GM08714 (cell line): ENCODE measurements around the gene ATOSA.

Experiments
- H3K4me3 ChIP-seq: fragments of 200-500 bp; sonication (Bioruptor generic); 2 replicates; pipeline ENCODE4 v1.5.1; 2014; ENCODE audit warnings: mild to moderate bottlenecking, low read length, inconsistent platforms
- ZNF274 ChIP-seq: IDR thresholded peaks from 2 replicates; pipeline ENCODE4 v1.6.1; 2012; ENCODE audit warnings: mild to moderate bottlenecking, low read depth, low read length

Gene ATOSA

DNA sequence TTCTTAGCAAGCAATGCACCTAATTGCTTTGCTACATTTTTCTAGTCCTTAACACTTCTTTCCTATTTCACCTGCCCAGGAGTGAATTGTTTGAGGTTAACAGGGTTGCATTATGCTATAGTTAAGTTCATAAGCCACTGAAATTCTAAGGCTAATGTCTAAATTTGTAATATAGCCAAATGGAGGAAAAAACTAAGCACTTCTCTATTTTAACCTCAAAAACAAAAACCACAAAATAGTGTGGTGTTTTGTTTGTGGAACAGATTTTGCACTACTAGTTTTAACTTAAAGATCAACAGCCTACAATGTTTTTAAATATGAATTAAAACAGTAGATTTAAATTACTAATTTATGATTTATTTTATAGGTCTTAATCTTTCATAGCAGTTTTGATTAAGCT, 5.5 kb downstream of the ATOSA start:
- TF ChIP-seq ZNF274 = no peak
- H3K4me3 ChIP-seq = no peak overlapping the region

DNA sequence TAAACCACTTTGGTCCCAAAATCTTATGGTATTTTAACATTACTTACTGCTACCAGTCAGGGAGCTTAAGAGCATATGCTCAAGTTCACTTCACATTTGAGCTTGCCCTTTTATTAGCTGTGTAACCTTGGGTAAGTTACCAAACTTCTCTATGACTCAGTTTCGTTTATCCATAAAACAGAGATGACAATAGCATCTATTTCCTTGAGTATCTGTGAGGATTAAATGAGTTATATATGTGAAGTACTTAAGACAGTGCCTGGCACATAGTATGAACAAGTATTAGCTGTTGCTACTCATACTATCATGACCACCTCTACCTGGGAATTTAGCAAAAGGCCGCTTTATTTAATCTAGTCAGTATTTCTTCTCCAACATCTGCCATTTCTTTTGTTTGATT, 5.9 kb downstream of the ATOSA start:
- TF ChIP-seq ZNF274 = no peak
- no peak overlapping the region for H3K4me3 ChIP-seq

GRCh38 chr15:52672661-52673060, 6.5 kb downstream of the ATOSA start:
- TF ChIP-seq ZNF274 = no peak
- no peak overlapping the region for H3K4me3 ChIP-seq

DNA sequence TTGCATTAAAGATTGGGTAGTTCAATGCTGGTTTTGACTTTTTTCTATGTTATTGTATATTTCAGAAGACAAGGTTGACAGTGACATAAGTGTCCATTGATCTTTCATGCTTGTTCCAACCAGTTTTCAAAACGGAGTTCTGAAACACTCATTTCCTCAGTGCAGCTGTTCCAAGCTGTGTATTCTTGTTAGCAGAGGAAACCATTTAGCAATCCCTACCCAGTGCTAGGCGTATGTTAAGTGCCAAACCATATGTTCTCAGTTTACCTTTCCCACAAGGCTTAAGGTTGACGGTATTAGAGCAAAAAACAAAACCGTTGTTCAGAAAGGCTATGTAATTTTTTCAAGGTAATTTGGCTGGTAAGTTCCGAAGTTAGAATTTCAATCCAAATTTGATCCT, 9.1 kb downstream of the ATOSA start:
- H3K4me3 ChIP-seq = no peak overlapping the region
- TF ChIP-seq ZNF274 = no peak

DNA sequence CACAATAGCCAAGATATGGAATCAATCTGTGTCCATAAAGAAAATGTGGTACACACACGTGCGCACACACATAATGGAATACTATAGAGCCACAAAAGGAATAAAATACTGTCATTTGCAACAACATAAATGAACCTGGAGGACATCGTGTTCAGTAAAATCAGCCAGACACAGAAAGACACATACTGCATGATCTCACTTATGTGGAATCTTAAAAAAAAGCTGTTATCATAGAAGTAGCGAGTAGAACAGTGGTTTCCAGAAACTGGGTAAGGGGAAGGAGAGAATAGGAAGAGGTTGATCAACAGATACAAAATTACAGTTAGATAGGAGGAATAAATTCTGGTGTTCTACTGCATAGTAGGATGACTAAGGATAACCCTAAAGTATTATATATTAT, 11.1 kb downstream of the ATOSA start:
- H3K4me3 ChIP-seq = no peak overlapping the region
- no peak for TF ChIP-seq ZNF274

DNA sequence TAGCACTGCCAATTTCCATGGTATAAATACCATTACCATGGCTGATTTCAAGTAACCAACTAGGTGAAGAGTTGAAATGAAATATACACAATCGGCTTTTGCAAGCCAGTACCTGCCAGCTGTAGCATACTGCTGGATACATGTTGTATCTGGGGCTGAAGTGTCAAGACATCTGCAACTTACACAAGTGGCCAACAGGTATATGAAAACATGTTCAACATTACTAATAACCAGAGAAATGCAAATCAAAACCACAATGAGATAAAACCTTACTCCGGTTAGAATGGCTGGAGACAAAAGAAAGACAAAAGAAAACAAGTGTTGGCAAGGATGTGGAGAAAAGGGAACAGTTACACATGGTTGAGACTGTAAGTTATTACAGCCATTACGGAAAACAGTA, 11.6 kb downstream of the ATOSA start:
- no peak overlapping the region for H3K4me3 ChIP-seq
- no peak for TF ChIP-seq ZNF274

DNA sequence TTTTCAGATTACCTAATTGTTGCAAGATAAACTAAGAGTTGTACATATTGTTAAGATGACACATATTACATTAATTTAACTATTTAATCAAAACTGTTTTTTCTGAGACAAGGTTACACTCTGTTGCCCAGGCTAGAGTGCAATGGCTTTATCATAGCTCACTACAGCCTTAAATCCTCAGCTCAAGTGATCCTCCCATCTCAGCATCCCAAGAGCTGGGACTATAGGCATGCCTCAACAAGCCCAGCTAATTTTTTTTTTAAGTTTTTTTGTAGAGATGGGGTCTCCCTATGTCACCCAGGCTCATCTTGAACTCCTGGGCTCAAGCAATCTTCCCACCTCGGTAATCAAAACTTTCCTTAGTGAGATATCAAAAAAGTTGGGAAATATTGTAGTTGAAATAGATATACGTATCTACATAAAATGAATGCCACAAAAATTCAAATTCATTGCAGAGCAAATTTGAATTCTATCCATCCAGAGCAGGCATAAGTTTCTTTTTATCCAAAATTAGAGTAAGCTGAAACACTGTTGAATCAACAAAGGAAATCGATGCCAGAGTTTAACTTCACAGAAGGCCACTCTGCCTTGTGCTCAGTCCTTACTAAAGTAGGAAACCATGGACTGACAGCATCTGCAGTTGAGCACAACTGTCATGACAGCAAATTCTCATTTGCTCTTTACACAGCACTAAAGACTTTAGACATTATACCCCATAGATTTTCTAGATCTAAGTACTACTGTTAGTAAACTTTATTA, 15.5 kb downstream of the ATOSA start:
- H3K4me3 ChIP-seq = no peak overlapping the region
- no peak for TF ChIP-seq ZNF274

DNA sequence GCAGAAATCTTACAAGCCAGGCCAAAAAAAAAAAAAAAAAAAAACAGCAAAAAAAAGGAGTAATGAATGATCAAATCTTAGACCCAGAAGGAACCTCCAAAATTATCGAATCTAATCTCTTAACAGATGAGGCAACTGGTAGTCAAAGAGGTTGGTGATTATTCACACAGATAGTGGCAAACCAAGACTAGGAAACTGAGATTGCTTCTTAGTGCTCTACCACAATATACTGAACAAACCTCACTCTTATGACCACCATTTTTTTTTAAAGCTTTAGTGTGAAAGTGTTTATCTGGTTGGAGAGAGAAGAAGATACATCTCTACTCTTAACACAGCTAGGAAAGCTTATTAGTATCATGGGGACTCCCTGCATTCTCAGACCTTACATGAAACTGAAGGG, 17.3 kb downstream of the ATOSA start:
- no peak overlapping the region for H3K4me3 ChIP-seq
- no peak for TF ChIP-seq ZNF274

DNA sequence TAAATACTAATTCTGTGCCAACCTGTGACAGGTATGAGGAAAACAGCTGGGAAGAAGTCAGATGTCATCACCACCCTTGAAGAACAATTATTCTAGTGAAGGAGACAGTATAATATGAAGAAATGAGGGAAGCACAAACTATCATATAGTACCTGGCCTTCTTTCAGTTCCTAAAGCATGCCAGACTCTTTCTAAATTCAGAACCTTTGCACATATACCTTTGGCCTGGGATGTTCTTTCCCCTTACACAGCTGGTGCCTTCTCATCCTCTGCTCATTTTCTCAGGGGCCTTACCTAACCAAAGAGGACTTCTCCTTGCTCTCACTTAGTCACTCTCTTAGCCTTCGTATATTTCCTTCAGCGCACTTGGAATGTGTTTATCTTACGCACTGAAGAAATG, 19.0 kb downstream of the ATOSA start:
- TF ChIP-seq ZNF274 = no peak
- H3K4me3 ChIP-seq = no peak overlapping the region

DNA sequence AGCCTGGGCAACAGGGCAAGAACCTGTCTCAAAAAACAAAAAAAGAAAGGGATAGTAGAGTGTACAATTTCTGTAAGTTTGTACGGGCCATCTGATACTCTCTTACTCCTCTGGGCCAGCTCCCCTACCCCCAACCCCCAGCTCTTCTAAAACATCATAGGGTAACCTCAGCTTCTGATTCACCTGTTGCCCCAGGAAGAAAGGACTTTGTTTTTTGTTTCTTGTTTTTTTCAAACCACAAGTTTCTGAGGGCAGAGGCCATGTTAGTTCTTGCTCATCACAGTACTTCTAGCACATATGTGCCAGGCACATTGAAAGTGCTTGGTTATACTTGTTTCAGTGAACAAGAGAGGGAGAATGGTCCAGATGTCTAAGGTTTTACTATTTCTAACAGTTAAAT, 20.2 kb downstream of the ATOSA start:
- no peak overlapping the region for H3K4me3 ChIP-seq
- TF ChIP-seq ZNF274 = no peak

DNA sequence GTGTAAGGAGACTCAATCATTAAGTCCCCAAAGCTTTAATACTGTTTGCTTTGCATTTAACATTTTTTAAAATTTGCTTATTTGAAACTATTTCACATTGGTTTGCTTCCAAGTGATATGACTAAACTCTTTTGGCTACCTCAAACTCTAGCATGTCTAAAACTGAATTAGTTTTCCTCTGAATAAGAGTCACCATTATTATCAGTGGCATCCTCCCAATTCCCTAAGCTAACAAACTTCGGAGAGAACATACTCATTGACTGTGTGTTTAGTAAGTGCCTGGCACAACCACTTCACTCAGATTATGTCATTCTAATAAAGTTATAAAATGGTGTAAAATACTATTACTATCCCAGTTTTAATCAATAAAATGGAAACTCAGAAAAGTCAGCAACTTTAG, 21.9 kb downstream of the ATOSA start:
- no peak overlapping the region for H3K4me3 ChIP-seq
- no peak for TF ChIP-seq ZNF274

DNA sequence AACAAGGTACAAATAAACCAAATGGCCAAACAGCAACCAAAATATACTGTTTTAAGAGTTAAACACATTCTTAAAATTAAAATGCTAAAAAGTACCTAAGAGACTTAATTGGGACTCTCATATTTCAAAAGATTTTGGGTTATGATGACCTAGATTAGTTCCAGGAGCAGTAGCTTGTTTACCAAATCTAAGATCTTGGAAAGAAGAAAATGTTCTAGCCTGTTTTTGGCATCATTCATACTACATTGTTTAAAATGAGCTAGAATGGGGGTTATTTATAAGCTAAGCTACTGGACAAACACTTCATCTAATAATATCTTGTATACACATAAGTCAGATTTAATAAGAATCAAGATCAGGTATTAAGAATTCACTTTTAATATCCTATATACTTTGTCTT, 22.8 kb downstream of the ATOSA start:
- no peak for TF ChIP-seq ZNF274
- no peak overlapping the region for H3K4me3 ChIP-seq

- no peak overlapping the region for H3K4me3 ChIP-seq
- no peak for TF ChIP-seq ZNF274
These were observed 25.7 kb downstream of the ATOSA start for GRCh38 chr15:52653431-52653964.

DNA sequence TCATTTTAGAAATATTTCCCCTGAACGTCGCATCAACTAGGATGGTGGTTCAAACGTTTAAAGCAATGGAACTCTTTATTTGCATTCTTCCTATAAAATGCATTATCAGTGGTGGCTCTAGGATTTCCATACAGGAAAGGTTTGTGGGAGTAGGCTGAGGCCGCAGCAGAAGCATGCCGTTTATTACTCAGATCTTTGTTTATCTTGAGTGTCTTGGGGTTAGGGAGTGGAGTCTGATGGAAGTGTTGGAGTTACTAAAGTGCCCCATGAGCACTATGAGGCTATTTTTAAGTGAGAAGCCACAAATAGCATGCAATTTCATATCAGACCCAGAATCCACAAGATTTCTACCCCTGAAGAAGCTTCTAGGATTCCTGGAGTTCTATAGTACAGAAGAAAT, 26.2 kb downstream of the ATOSA start:
- TF ChIP-seq ZNF274 = no peak
- no peak overlapping the region for H3K4me3 ChIP-seq

GRCh38 chr15:52652286-52652685, 26.9 kb downstream of the ATOSA start:
- no peak overlapping the region for H3K4me3 ChIP-seq
- TF ChIP-seq ZNF274 = no peak

- H3K4me3 ChIP-seq = no peak overlapping the region; the same call in 1 of the 2 replicates
- TF ChIP-seq ZNF274 = no peak
These were observed 27.3 kb downstream of the ATOSA start for GRCh38 chr15:52651868-52652267.
